Inflammatory macrophage treated with lipopolysaccharide for 1 hour (primary cell): ENCODE results near the gene NAV1.
A peak's percentile ranks its signal among the peaks of the same experiment; 100 is the strongest.

Source experiments
- DNase-seq, 2 donors: peaks; one replicate each; pipeline ENCODE4 v3.0.0-alpha.2; 2020 to 2022

Gene NAV1

DNA sequence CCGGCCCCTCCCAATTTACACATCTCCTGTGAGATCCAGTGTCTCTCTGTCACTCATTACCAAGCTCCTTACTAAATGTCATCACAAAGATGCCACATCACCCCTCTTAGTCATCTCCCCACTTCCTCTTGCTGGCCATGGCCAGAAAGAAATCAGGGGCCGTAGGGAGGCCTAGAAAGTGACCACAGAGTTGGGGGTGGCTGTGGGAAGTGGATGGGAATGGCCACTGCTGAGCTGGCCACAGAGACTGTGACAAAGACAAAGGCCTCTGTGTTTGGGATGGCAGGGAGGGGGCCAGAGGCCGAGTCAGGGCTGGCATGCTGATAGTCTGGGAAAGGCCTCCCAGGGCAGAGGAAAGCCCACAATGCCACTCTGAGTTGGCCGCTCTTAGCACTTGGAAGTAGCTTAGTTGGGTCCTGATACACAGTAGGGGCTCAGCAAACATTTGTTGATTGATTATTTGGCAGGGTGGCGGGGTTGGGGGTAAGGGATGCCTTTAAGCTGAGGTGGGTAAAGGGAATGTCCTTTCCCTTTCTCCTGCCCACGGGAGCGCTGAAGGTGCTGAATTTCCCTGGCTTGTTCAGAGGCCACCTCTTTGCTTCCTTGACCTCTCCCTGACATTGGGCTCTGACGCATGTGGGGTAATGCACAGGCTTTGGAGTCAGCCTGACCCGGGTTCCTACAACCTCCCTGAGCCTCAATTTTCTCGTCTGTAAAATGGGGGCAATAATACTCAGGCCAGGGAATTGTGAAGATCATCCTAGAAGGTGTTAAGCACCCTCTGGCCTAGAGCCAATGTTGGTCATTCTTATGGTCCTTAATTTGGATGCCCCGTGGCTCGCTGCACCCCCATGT, 13.2 kb downstream of the NAV1 start:
- DNase-seq = peak; percentile 94 to 97

DNA sequence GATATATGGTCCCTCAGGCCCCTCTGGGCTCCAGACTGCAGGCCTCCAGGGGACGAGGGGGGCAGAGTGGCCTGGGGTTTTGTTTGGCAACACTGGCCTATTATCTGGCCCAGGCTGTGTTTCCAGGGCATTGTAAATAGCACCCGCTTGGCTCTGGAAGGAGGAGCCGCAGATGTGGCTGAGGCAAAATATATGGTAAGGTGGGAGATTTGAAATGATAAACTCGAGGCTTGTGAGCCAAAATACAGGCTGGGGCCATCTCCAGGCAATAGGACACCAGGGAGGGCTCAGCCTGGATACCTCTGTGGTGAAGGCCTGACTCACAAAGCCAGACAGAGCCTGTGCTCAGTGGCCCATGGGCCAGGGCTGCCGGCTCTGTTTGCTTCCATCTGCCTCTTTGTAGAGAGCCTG, 14.0 kb downstream of the NAV1 start:
- DNase-seq = no peak

DNA sequence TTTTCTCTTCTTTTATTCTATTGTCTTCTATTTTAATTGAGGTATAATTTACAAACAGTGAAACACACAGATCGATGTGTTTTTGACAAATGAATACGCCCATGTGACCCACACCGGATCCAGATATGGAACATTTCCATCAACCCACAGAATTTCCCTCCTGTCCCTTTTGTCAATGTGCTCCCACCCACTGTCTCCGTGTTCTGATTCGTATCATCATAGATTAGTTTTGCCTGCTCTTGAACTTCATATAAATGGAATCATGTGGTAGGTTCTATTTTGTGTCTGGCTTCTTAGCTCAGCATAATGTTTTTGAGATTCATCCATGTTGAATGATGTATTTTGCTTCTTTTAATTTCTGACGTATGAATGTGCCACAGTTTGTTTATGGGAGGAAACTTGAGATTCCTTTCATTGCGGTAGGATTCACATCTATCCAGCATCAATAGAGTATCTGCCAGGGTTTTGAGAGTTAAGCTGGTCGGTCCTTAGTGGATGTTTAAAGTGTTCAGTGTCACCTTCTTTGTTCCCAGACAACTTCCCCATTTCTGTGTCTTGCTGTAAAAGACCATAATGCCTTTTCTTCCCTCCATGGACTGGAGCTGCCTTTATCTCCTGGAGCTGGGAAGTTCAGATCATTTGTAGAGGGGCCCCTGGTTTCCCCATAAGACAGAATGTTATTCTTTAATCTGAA, 14.7 kb downstream of the NAV1 start:
- DNase-seq = no peak

DNA sequence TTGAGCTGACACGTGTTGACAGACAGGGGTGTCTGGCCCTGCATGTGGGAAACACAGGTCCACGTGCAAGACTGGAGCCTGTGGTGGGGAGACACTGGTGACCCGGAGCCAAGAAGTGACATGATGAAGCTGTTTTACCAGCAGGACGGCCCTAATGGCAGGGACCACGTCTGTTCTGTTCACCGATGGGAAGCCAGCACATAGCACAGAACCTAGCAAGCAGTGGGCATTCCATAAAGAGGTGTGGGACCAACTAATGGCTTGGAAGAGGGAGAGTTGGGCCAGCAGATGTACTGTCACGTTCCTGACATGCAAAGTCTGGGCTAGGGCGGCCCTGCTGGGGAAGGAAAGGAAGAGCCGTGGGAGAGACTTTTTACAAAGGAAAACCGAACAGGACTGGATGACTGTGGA, 15.3 kb downstream of the NAV1 start:
- no peak for DNase-seq

DNA sequence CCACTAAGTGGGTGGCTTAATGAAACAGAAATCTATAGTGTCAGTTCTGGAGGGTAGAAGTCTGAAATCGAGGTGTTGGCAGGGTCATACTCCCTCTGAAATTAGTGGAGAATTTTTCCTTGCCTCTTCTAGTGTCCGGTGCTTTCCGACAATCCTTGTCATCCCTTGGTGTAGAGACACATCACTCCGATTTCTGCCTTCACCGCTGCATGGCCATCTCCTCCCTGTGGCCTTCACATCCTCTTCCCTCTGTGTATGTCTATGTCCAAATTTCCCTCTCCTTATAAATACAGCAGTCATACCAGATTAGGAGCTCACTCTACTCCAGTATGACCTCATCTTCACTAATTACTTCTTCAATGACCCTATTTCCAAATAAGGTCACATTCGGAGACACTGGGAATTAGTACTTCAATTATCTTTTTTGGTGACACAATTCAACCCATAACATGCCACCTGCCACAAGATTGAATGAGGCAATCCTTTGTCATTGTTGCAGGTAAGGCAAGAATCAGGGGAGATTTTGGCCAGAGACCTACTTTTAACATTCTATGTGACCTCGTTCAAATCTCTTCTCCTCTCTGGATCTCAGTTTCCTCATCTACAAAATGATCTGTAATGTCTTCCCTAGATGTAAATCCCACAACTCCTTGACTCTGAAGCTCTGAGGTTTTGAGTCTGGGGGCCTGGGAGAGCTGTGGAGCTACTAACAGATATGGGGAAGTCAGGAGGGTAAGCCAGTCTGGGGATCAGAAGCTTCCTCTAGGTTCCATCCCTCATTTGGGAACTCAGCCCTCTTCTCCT, 16.1 kb downstream of the NAV1 start:
- DNase-seq = no peak

DNA sequence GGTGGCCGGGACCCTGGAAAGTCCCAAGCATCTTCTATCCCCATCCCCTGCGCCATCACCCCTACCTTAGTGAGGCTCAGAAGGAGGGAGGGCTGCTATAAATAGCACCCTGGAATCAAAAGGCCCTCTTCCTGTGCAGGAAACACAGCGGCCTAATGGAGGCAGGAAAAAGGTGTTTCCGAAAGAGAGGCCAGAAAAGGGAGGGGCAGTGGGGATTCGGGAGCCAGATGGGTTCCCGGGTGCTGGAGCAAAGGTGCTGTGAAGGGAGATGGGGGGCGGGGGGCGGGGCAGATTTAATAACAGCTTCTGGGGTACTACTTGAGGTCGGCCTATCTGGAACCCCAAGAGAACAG, 16.6 kb downstream of the NAV1 start:
- DNase-seq = no peak

DNA sequence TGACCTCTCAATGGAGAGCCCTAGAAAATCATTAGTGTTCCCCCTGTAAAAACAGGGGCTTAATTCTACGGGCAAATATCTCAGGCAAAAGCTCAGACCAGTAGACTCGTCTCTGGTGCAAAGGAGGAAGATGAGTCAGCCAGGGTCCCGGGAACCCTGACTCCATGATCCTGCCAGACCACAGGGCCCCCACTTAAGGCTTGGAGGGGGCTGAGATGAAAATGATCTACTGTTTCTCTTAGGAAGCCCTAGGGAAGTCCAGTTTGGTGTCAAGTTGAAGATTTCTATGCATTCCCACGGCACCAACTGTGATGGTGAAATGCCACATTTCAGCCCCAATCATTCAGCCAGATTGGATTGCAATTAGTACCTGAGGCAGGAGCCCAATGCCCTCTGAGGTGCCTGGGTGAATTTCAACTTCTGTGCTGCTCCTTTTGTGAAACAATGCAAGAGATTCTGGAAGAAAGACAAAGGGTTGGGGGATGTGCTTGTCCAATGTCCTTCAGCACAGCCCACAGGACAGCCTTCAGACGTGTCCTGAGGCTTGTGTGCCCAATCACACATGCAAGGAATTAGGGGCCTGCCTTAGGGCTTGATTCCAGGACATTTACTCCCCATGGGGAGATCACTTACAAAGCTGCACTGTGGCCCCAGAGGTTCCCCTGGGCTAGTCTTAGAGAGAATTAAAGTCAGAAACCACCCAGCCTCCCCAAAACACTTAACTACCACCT, 18.1 kb downstream of the NAV1 start:
- DNase-seq = no peak

DNA sequence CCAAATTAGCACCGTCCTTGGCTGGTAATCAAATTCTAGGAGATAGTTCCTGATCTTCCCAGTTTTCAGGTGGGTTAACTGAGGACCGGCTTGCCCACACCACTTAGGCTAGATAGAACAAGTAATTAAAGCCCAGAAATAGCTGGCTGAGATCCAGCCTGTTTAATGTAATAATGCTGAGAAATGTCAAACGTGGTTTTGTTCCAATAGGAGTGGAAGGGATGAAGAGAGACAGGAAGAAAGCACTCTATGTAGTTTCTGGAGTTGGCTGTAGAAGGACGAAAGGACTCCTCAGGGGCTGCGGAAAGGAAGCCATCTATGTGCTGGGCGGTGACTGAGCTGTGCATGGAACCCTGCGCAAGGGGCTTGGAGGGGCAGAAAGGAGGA, 18.6 kb downstream of the NAV1 start:
- no peak for DNase-seq

DNA sequence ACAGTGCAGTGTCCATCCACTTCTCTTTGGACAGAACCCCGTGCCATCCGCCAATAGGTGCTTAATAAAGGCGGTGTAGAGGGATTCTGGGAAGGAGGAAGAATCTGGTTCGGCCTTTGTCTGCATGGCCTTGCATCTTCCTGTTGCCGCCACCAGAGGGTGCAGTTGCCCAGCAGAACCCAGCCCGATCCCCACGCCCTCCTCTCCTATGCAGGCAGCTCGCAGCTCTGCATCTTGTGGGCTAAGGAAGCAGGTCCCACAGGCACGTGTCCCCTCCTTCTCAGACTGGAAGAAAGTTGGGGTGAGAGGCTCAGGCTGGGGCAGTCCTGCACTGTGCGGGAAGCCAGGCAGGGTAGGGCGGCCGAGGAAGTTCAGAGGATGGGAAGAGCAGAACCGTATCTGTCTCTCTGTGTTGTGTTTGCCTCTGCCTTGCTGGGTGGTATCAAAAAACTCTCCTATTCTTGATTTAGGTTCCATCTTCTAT, 20.8 kb downstream of the NAV1 start:
- DNase-seq = peak; percentile 57 to 78

DNA sequence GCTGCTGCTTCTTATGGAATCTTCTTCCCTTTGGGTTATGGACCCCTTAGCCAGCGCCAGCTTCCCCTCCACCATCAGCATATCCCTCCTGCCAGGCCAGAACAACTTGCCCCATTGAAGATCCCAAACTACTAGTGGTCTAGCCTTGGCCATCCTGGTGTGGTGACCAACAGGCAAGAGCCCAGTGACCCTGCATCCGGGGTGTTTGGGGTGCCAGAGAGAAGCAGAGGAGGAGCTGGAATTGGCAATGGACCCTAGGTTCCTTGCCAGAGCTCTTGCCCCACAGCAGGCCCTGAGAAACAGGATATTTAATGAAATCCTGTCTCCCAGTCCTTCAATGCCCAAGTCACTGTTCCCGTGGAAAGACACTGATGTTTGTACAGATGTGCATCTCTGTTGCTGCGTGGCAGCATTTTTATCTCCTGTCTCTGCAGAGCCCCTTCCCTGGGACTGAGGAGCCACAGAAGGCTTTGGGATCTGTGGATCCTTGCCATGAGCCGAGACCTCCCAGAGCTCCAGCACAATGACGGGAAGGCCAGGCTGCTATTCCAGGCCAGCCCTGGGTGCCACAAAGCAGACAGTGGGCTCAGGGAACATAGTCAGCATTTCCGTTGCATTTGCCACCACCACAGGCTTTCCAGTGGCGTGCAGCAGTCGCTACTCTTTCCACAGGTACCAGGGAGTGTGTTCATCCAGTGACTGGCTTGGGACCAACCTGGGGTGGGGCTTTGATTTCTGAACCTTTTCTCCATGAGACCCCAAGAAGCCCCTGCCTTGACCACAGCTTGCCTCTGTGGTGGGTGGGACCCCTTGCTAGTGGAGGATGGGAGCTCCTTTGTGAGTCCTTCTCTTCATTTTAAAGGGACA, 21.6 kb downstream of the NAV1 start:
- DNase-seq = no peak

DNA sequence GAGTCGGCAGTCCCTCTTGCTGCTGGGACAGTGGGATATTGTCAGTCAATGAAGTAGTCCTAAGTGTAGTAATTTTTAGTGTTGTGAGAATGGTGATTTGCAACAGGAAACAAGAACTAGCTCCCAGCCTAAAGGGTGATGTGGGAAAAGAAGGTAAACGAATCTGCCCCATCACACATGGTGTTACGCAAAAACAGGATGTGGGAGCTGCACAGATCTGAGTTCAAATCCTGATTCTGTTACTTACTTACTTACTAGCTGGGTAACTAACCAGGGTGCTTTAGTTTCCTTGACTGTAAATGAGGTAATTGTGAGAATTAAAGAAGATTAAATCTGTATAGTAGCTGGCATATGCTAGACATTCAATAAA, 22.3 kb downstream of the NAV1 start:
- no peak for DNase-seq

DNA sequence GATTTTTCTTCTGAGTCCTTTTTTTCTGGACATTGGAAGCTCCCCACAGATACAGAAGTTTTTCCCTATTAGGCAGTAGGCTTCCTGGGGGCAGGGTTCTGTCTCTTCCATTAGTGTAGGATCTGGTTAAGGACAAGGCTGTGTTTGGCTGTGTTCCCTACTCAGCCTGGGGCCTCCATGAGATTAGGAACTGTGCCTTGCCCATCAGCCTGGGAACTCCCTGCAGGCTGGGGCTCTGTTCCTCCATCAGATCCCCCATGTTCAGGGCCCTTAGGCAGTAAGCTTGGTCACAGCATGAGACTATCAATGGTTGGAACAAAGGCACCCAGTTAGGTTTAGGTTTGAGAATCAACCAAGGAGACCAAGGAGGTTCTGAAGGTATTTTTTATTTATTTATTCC, 22.7 kb downstream of the NAV1 start:
- no peak for DNase-seq

DNA sequence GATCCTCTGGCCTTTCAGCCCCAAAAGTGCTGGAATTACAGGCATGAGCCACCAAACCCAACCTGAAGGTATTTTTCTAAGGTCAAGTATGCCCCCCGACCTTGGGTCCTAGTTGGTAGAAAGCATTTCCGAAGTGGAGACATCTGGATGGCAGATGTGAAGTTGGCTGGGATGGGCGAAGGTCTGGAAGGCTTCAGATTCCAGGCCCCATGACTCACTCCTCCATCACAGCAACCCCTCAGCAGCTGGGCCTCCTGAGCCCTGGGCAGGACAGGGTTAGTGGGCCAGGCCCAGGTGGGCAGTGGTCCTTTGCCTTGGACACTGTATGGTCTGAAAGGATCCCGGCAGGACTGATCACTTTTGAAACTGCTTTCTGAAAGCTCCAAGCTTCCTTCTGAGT, 23.3 kb downstream of the NAV1 start:
- no peak for DNase-seq

DNA sequence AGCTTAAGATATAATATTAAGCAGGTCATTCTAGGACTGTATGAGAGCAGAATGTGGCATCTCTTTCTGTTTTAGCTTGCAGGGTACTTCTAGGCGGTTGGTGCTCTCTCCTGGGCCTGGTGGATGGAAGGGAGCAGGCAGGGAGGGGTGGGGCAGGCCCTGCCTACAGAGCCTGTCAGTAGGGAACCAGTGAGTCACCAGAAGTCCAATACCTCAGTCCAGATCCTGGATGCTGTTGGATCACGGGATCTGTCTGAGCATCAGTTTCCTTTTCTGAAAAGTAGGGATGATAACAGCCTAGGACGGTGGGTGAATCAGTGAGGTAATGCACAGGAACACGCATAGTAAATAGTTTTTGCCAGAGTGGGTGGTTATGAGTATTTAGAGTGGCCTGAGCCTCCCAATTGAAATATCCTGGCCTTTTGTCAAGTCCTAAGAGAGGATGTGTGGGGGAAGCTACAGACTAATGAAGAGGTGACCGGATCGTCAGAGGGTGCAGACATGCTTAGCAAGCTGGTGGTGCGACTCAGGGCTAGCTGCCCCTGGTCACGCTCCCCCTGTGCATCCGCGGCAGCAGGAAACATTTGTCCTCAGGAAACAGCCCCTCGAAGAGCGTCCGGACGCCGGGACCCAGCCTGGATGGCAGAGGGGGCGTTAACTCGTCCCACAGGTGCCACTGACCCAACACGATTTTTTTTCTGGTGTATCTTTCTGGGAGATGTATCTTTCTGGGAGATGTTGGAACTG, 23.9 kb downstream of the NAV1 start:
- DNase-seq = no peak

DNA sequence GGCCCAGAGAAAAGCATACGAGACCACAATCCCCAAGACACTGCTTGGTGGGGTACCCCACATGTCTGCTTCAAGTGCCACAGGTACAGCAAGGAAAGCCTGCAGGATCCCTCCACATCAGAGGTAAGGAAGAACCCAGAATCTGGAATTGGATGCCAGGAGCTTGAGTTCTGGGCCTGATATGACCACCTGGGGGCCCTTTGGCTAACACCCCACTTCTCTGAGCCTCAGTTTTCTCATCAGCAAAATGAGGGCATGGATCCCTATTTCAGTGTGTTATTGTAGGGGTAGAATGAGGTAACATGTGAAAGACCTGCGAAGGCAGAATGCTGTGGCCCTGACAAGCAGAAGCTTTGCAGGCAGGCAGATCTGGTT, 24.5 kb downstream of the NAV1 start:
- DNase-seq = no peak

DNA sequence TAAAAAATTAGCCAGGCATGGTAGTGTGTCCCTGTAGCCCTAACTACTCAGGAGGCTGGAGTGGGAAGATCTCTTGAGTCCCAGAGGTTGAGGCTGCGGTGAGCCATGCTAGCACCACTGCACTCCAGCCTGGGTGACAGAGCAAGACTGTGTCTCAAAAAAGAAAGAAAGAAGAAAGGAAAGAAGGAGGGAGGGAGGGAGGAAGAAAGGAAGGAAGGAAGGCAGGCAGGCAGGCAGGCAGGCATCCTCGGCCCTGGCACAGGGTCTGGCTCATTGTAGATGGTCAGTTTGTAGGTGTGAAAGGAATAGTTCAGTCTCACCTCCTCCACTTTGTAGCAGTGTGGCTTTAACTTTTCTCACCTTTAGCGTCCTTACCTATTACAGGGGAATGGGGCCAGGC, 25.0 kb downstream of the NAV1 start:
- no peak for DNase-seq

DNA sequence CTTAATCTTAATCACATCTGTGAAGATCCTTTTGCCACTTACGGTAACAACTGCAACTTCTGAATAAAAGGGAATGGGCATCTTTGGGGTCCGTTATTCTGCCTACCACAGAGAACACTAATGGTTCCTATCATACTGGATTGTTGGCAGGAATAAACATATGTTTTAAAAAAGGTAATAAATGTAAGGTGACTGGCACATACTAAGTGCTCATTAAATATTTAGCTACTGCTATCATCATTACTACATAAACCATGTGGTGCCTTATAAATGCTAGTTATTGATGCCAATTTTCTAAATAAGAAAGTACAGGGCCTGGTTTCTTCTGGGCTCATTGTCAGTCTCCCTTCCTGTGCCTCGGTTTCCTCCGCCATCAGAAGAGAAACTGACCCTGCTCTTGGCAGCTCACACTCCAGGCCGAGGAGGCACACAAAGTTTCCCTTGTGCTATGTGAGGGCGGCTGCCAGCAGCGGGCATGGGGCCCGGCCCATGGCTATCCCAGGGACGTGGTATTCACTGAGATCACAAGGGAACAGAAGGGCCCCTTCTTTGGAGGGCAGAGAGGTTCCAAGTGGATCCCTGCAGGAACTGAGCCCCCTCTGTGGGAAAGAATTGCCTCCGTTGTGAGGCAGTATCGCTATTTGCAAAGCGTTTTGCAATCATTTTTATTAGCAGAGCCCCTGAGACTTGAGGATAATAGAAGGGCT, 26.2 kb downstream of the NAV1 start:
- no peak for DNase-seq

DNA sequence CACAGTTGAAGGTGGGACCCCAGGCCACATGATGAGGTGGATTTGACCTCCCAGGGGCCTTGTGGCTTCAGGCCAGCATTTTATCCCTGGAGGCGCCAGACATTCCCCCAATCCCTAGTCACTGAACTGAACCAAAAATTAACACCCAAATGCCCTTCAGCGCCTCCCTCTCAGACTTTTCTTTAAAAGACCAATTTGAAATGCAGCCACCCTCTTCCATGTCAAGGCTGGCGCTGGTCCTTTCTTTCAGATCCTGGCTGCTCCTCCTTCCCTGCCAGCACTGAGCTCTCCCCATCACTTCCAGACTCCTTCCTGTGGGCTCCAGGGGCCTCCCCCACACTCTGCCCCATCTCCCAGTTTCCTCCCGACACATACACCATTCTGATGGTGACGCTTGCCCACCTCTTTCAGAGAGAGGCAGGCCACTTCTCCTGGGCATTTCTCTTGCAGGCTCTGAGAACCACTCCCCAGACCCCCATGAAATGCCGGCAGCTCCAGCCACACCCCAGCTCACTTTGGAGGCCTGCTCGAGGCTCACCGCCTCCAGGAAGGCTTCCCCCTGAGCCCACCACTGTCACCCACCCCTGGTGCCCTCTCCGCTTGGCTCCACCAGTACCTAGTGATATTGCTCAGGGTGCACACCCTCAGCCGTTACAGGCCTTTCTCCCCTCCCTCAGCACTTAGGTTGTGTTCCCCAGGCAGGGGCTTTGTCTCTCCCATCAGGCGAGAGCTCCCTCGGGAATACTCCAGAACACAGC, 27.0 kb downstream of the NAV1 start:
- DNase-seq = no peak

DNA sequence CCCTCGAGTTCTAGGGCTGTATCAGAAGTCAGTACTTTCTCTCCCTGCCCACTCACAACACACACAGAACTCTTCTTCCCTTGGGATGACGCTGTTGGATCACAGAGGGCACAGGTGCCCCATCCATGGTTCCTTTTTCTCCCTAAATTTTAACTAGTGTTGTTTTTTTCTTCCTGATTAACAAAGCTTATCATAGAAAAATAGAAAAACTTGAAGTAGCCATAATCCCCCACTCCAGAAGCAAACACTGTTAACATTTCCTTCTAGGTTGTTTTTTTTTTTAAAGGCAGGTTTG, 27.5 kb downstream of the NAV1 start:
- no peak for DNase-seq
